ENCODE measurements around the gene RPL29.

The RPL29 gene

DNA sequence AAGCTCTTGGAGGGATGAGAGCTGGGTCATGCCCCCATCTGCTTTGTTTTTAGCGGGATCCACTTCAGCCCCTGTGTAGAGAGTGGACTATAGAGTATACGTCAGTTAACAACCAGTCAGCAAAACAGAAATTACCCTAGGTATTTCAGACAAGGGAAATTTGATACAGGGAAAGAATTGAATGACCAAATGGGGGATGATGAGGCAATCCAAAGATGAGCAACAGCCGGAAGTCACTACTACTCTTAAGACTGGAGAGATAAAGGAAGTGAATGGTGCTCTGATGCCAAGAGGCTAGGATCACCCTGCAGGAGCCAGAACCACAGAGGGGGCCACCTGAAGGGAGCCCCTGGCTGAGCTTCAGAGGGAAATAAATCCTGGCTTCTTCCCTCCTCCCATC, 42.2 kb downstream of the RPL29 start (continued):
- TF ChIP-seq ESRRG (CRISPR knock-in tag; IDR thresholded peaks at IDR 0.05) (no peak), ISL1 (CRISPR knock-in tag; IDR thresholded peaks at IDR 0.05) (no peak)

DNA sequence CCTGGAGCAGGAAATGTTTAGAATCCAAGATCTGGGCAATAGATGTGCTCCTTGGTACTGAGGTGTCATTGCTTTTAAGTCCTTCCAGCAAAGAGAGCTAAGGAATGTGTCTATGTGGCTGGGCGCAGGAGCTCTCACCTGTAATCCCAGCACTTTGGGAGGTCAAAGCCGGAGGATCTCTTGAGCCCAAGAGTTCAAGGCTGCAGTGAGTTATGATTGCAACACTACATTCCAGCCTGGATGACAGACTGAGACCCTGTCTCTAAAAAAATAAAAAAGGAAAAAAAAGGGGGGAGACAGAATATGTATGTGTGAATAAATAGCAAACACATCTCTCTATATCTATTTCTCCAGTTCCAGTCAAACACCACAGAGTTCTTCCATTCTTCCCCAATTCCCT, 44.8 kb downstream of the RPL29 start:
- TF ChIP-seq, protein P1, sequence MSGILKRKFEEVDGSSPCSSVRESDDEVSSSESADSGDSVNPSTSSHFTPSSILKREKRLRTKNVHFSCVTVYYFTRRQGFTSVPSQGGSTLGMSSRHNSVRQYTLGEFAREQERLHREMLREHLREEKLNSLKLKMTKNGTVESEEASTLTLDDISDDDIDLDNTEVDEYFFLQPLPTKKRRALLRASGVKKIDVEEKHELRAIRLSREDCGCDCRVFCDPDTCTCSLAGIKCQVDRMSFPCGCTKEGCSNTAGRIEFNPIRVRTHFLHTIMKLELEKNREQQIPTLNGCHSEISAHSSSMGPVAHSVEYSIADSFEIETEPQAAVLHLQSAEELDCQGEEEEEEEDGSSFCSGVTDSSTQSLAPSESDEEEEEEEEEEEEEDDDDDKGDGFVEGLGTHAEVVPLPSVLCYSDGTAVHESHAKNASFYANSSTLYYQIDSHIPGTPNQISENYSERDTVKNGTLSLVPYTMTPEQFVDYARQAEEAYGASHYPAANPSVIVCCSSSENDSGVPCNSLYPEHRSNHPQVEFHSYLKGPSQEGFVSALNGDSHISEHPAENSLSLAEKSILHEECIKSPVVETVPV (CRISPR knock-in tag; IDR thresholded peaks at IDR 0.05), result no peak
- TF ChIP-seq ISL1 (CRISPR knock-in tag; IDR thresholded peaks at IDR 0.05), result no peak
- no peak for TF ChIP-seq PPARA (CRISPR knock-in tag; IDR thresholded peaks at IDR 0.05; ENCODE audit: borderline replicate concordance)
- TF ChIP-seq, protein P2, sequence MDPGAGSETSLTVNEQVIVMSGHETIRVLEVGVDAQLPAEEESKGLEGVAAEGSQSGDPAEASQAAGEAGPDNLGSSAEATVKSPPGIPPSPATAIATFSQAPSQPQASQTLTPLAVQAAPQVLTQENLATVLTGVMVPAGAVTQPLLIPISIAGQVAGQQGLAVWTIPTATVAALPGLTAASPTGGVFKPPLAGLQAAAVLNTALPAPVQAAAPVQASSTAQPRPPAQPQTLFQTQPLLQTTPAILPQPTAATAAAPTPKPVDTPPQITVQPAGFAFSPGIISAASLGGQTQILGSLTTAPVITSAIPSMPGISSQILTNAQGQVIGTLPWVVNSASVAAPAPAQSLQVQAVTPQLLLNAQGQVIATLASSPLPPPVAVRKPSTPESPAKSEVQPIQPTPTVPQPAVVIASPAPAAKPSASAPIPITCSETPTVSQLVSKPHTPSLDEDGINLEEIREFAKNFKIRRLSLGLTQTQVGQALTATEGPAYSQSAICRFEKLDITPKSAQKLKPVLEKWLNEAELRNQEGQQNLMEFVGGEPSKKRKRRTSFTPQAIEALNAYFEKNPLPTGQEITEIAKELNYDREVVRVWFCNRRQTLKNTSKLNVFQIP (CRISPR knock-in tag; IDR thresholded peaks at IDR 0.05; ENCODE audit: borderline replicate concordance, low read depth), result no peak
- no peak for TF ChIP-seq ZFP3 (CRISPR knock-in tag; IDR thresholded peaks at IDR 0.05)
- no peak for TF ChIP-seq TOX (CRISPR knock-in tag; IDR thresholded peaks at IDR 0.05; ENCODE audit: borderline replicate concordance)
- TF ChIP-seq, protein P3, sequence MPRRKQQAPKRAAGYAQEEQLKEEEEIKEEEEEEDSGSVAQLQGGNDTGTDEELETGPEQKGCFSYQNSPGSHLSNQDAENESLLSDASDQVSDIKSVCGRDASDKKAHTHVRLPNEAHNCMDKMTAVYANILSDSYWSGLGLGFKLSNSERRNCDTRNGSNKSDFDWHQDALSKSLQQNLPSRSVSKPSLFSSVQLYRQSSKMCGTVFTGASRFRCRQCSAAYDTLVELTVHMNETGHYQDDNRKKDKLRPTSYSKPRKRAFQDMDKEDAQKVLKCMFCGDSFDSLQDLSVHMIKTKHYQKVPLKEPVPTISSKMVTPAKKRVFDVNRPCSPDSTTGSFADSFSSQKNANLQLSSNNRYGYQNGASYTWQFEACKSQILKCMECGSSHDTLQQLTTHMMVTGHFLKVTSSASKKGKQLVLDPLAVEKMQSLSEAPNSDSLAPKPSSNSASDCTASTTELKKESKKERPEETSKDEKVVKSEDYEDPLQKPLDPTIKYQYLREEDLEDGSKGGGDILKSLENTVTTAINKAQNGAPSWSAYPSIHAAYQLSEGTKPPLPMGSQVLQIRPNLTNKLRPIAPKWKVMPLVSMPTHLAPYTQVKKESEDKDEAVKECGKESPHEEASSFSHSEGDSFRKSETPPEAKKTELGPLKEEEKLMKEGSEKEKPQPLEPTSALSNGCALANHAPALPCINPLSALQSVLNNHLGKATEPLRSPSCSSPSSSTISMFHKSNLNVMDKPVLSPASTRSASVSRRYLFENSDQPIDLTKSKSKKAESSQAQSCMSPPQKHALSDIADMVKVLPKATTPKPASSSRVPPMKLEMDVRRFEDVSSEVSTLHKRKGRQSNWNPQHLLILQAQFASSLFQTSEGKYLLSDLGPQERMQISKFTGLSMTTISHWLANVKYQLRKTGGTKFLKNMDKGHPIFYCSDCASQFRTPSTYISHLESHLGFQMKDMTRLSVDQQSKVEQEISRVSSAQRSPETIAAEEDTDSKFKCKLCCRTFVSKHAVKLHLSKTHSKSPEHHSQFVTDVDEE (CRISPR knock-in tag; IDR thresholded peaks at IDR 0.05), result no peak
- no peak for TF ChIP-seq RARB (CRISPR knock-in tag; IDR thresholded peaks at IDR 0.05)
- TF ChIP-seq ZNF565 (CRISPR knock-in tag; conservative IDR thresholded peaks at IDR 0.05; ENCODE audit: low read depth), result no peak
- TF ChIP-seq ZC3H10 (CRISPR knock-in tag; IDR thresholded peaks at IDR 0.05), result no peak
- no peak for TF ChIP-seq CSDC2 (CRISPR knock-in tag; IDR thresholded peaks at IDR 0.05)
- no peak for TF ChIP-seq ZFP30 (CRISPR knock-in tag; IDR thresholded peaks at IDR 0.05)
- TF ChIP-seq GLIS3 (CRISPR knock-in tag; IDR thresholded peaks at IDR 0.05), result no peak
- no peak for TF ChIP-seq ZNF8 (CRISPR knock-in tag; IDR thresholded peaks at IDR 0.05)
- TF ChIP-seq, protein P4, sequence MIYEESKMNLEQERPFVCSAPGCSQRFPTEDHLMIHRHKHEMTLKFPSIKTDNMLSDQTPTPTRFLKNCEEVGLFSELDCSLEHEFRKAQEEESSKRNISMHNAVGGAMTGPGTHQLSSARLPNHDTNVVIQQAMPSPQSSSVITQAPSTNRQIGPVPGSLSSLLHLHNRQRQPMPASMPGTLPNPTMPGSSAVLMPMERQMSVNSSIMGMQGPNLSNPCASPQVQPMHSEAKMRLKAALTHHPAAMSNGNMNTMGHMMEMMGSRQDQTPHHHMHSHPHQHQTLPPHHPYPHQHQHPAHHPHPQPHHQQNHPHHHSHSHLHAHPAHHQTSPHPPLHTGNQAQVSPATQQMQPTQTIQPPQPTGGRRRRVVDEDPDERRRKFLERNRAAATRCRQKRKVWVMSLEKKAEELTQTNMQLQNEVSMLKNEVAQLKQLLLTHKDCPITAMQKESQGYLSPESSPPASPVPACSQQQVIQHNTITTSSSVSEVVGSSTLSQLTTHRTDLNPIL (CRISPR knock-in tag; IDR thresholded peaks at IDR 0.05; ENCODE audit: low read depth), result no peak
- TF ChIP-seq ZNF70 (CRISPR knock-in tag; IDR thresholded peaks at IDR 0.05), result no peak
- no peak for ATAC-seq

DNA sequence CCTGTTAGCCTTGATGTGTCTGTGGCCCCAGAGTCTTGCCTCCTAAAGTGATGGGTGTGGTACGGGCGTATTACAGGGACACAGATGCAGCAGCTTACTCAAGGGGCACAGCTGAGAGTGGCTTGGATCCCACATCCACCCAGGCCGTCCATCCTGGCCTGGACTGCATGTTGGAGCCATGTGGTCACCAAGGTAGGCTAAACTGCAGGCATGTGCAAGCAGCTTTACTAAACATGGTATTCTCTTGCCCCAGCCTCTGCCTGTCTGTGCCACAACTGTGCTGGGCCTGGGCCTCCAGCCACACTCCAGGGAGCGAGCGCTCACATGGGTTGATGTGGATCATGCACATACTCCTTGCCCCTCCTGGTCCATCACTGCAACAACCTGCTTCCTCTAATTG, 46.6 kb downstream of the RPL29 start:
- TF ChIP-seq PPARA (CRISPR knock-in tag; IDR thresholded peaks at IDR 0.05; ENCODE audit: borderline replicate concordance), result no peak
- TF ChIP-seq ESRRG (CRISPR knock-in tag; IDR thresholded peaks at IDR 0.05), result no peak
- TF ChIP-seq TOX (CRISPR knock-in tag; IDR thresholded peaks at IDR 0.05; ENCODE audit: borderline replicate concordance), result no peak
- TF ChIP-seq, protein P4 (CRISPR knock-in tag; IDR thresholded peaks at IDR 0.05; ENCODE audit: low read depth), result no peak
- TF ChIP-seq ZFP3 (CRISPR knock-in tag; IDR thresholded peaks at IDR 0.05), result no peak
- TF ChIP-seq ISL1 (CRISPR knock-in tag; IDR thresholded peaks at IDR 0.05), result no peak
- TF ChIP-seq ARNTL (CRISPR knock-in tag; IDR thresholded peaks at IDR 0.05; ENCODE audit: borderline replicate concordance, low read depth), result no peak
- TF ChIP-seq SNAI2 (CRISPR knock-in tag; IDR thresholded peaks at IDR 0.05), result no peak
- no peak for TF ChIP-seq ZC3H10 (CRISPR knock-in tag; IDR thresholded peaks at IDR 0.05)
- no peak for TF ChIP-seq ZNF70 (CRISPR knock-in tag; IDR thresholded peaks at IDR 0.05)
- TF ChIP-seq CSDC2 (CRISPR knock-in tag; IDR thresholded peaks at IDR 0.05), result no peak
- TF ChIP-seq, protein P2 (CRISPR knock-in tag; IDR thresholded peaks at IDR 0.05; ENCODE audit: borderline replicate concordance, low read depth), result no peak
- TF ChIP-seq, protein P5, sequence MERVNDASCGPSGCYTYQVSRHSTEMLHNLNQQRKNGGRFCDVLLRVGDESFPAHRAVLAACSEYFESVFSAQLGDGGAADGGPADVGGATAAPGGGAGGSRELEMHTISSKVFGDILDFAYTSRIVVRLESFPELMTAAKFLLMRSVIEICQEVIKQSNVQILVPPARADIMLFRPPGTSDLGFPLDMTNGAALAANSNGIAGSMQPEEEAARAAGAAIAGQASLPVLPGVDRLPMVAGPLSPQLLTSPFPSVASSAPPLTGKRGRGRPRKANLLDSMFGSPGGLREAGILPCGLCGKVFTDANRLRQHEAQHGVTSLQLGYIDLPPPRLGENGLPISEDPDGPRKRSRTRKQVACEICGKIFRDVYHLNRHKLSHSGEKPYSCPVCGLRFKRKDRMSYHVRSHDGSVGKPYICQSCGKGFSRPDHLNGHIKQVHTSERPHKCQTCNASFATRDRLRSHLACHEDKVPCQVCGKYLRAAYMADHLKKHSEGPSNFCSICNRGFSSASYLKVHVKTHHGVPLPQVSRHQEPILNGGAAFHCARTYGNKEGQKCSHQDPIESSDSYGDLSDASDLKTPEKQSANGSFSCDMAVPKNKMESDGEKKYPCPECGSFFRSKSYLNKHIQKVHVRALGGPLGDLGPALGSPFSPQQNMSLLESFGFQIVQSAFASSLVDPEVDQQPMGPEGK (CRISPR knock-in tag; IDR thresholded peaks at IDR 0.05; ENCODE audit: borderline replicate concordance), result no peak
- TF ChIP-seq, protein P1 (CRISPR knock-in tag; IDR thresholded peaks at IDR 0.05), result no peak
- ATAC-seq, result no peak
